ENCODE measurements around the gene FNDC3B. TPM values are rescaled to one million over a fixed set of nuclear protein-coding genes. Genes with fewer than 3 reads are reported as not detected.

FNDC3B gene
- total and polyA plus RNA-seq, 2 of the 8 experiments (the other 6 are each of a cell fraction or from before 2014, with no cell fraction given): 14.1 to 44.4 TPM

- H3K27ac ChIP-seq (ENCODE audit: low read depth, low read length): no peak overlapping the region
- peaks cover 0 to 16% (median 4%) of the 10 kb centered on the region in 4 experiments; a peak in 4 of 7 replicates for H3K4me1 ChIP-seq (replicated peaks in 1 of 4; ENCODE audit: control insufficient read depth in 3 of 4, insufficient read depth in 4 of 4, low read length in 3 of 4)
- 96% methylated on average over 8 of the region's 8 CpGs; no CpG with 5 or more reads in 1 of the 2 experiments for WGBS, 2 experiments (ENCODE audit: extremely low coverage in 1 of 2, insufficient coverage in 1 of 2, insufficient read length in 1 of 2, insufficient replicate concordance in 2 of 2, low coverage in 1 of 2, low lambda C conversion rate in 2 of 2, missing lambda C conversion rate in 1 of 2)
- no peaks in the 10 kb centered on the region for H3K36me3 ChIP-seq (ENCODE audit: control insufficient read depth in 2 of 4, insufficient read depth in 4 of 4, low read length in 3 of 4)
- ChIA-PET POLR2A (ENCODE audit: partially characterized antibody) (interaction anchor here (1.4 kb wide), 1 partner anchor 19 kb away, joined by 6 read pairs; no protein-coding TSS in a partner anchor), CTCF (ENCODE audit: partially characterized antibody) (interaction anchor here (1.6 kb wide), 1 partner anchor 20 kb away, joined by 3 read pairs; no protein-coding TSS in a partner anchor)
- H3K79me1 ChIP-seq (ENCODE audit: low read depth, low read length): no peaks in the 10 kb centered on the region; the same call in 1 of the 2 replicates
- no peak overlapping the region for H3K4ac ChIP-seq (replicated peaks; ENCODE audit: insufficient read length, low read depth, low read length)
- peaks cover 0 to 82% of the 10 kb centered on the region in 2 experiments; a peak in 2 of 4 replicates for H3K79me2 ChIP-seq (ENCODE audit: control insufficient read depth in 1 of 2, insufficient read depth in 2 of 2, low read length in 2 of 2)
- H3K9me3 ChIP-seq (ENCODE audit: insufficient read depth in 2 of 2, low read depth in 1 of 2, low read length in 1 of 2): no peaks in the 10 kb centered on the region
- peaks cover 2% of the 10 kb centered on the region in 2 experiments for H4K20me1 ChIP-seq (replicated peaks in 1 of 2; ENCODE audit: control insufficient read depth in 1 of 2, insufficient read depth in 2 of 2, low read length in 2 of 2)
- TF ChIP-seq BCL11A (IDR thresholded peaks at IDR 0.05; ENCODE audit: low read depth in 2 of 2, low read length in 2 of 2): no peak
- no peak overlapping the region for H2BK15ac ChIP-seq (ENCODE audit: low read length)
- no peak overlapping the region for H3K9ac ChIP-seq (replicated peaks in 1 of 4; ENCODE audit: extremely low read depth in 1 of 4, low read depth in 3 of 4, low read length in 3 of 4)
- FAIRE-seq (no peak), DNase-seq (ENCODE audit: low read depth in 1 of 2, low spot score in 2 of 2) (no peak)
- H3K4me3 ChIP-seq (ENCODE audit: extremely low read depth in 1 of 4, insufficient read depth in 2 of 4, low read depth in 3 of 4, low read length in 4 of 4): no peak overlapping the region
- H2BK20ac ChIP-seq (ENCODE audit: low read length): no peak overlapping the region
- no peak overlapping the region for H3K56ac ChIP-seq (replicated peaks; ENCODE audit: insufficient read length, low read depth, low read length)
- no peak overlapping the region for H2BK120ac ChIP-seq (replicated peaks; ENCODE audit: low read depth, low read length)
- H3K4me2 ChIP-seq (ENCODE audit: insufficient read depth in 1 of 2, low read depth in 2 of 2, low read length in 2 of 2): no peak overlapping the region
- H2BK12ac ChIP-seq (ENCODE audit: low read depth, low read length): no peak overlapping the region
- H3K23me2 ChIP-seq (ENCODE audit: low read depth, low read length): no peaks in the 10 kb centered on the region; the same call in 1 of the 2 replicates
- H3K14ac ChIP-seq (ENCODE audit: insufficient read length): no peak overlapping the region
- H2AFZ ChIP-seq (ENCODE audit: low read length): no peak overlapping the region
- no peak overlapping the region for H4K5ac ChIP-seq (ENCODE audit: insufficient read length, low read depth, low read length)
- H3K27me3 ChIP-seq (replicated peaks in 1 of 4; ENCODE audit: control insufficient read depth in 3 of 4, extremely low read depth in 1 of 4, insufficient read depth in 3 of 4, low read length in 3 of 4): no peaks in the 10 kb centered on the region
- no peak overlapping the region for H3K23ac ChIP-seq (ENCODE audit: insufficient read length)
- H4K91ac ChIP-seq (replicated peaks; ENCODE audit: insufficient read length, low read length): no peak overlapping the region
- H4K8ac ChIP-seq (ENCODE audit: extremely low read depth, insufficient read depth, low read length): no peak overlapping the region
- H2BK5ac ChIP-seq (ENCODE audit: low read depth, low read length): no peak overlapping the region
- no peak overlapping the region for H3K18ac ChIP-seq (ENCODE audit: extremely low read depth, low read length)
- no peak overlapping the region for H2AK5ac ChIP-seq (ENCODE audit: low read depth, low read length)
Measured at GRCh38 chr3:172147113-172147818, 107.9 kb downstream of the FNDC3B start.
